BJ (cell line): ENCODE measurements around the gene SMG6. TPM values are rescaled to one million over a fixed set of nuclear protein-coding genes. Genes with fewer than 3 reads are reported as not detected.
"Not testable (repeated sequence)": the region's sequence is repeated elsewhere in the genome, so short reads cannot be mapped to it uniquely, and the experiment has no call there.

Experiments
- CTCF ChIA-PET: fragments of 350-600 bp; formaldehyde crosslinking; extraction: SDS; loops from one replicate; lab custom pipeline; 2021; ENCODE audit warnings: antibody characterized with exemption, inconsistent platforms; lab: Yijun Ruan, JAX
- POLR2A ChIA-PET: fragments of 300-600 bp; sonication (Branson Sonifier 250); formaldehyde crosslinking; extraction: SDS; loops from one replicate; lab custom pipeline; 2021; ENCODE audit warnings: antibody characterized with exemption; lab: Charles Lee
- DNase-seq: peaks from one replicate; pipeline ENCODE4 v3.0.0-alpha.2; 2011; ENCODE audit warnings: low read depth
- H3K27me3 ChIP-seq: 2 replicates; pipeline ENCODE4 v1.6.0; 2011; ENCODE audit warnings: low read length; ENCODE audit not compliant: control insufficient read depth, insufficient read depth
- H3K36me3 ChIP-seq: 2 replicates; pipeline ENCODE4 v1.5.1; 2011; ENCODE audit warnings: low read length; ENCODE audit not compliant: control insufficient read depth, insufficient read depth
- H3K4me3 ChIP-seq: 2 replicates; pipeline ENCODE4 v1.5.1; 2011; ENCODE audit warnings: low read depth, mild to moderate bottlenecking, control low read depth, low read length
- polyA plus RNA-seq: library from polyadenylated mRNA; depleted of rRNA; stranded (reverse); fragments of >200 nt; gene quantifications from 2 replicates; pipeline ENCODE4 v1.2.3, GENCODE V29; 2011
- TF ChIP-seq, protein P1 (sequence below): IDR thresholded peaks from 2 replicates; pipeline ENCODE4 v1.5.1; 2011; ENCODE audit warnings: low read depth, mild to moderate bottlenecking, control low read depth, inconsistent platforms, low read length, moderate library complexity; ENCODE audit not compliant: insufficient read depth

The SMG6 gene
- polyA plus RNA-seq, 1 experiment = 29.7 TPM

DNA sequence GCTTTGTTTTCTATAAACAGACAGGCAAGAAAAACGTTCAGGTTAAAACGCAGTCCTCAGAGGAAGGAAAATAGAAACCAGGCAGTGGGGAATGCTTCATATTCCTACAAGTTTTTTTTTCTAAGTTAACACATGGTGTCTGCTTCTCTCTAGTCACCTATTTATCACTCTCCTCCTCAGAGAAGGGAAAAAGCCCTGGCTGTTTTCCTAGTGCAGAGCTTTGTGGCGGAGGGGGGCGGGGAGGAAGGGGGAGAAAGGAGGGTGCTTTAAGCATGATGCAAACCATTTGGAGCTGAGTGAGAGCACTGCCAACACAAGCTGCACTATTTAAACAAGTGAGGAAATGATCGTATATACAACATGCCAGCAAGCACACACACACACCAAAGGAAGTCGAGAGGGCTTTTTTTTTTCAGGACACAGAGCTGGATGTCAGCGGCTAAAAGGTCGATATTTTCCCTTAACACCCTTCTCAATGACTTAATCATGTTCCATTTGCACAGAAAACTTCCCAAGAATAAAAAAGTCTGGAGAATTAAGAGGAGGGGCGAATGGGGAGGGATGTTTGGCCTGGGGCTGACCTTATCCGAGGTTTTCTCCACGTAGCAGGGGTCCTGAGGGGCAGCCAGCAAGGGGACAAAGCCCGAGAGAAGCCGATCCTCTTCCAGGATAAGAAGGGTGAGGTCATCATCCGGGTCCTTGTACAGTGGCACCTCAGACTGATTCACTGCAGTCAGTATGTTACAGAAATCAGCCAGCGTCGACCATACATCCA lies 131.3 kb downstream of the SMG6 start:
- CTCF ChIA-PET = interaction anchor here (1.0 to 3.4 kb wide), 5 partner anchors 59 to 117 kb away, joined by 3 to 12 read pairs (median 4); no protein-coding TSS in a partner anchor

DNA sequence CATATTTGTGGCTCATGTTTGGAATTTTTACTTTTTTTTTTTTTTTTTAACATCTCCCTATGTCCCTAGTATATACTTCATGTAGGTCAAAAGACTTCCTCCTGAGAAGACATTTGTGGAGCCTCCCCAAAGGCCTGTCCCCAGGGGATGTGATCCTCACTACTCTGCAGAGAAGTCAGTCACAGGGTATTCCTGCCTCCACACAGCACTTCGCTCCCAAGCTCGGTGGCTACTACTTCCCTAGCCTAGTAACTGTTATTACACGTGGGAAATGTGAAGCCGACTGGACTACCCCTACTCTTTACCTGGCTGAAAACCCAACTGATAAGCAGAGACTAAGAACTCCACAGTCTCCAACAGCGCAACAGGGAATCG lies 131.9 kb downstream of the SMG6 start:
- Histone ChIP-seq H3K27me3 (no peaks in the 10 kb centered on the region), H3K4me3 (no peak overlapping the region), H3K36me3 (peaks cover 10% of the 10 kb centered on the region)
- ChIA-PET CTCF (interaction anchor here (0.5 to 3.4 kb wide), 6 partner anchors 58 to 116 kb away, joined by 3 to 12 read pairs (median 4); no protein-coding TSS in a partner anchor), POLR2A (interaction anchor here (0.7 kb wide), 1 partner anchor 15 kb away, joined by 6 read pairs; no protein-coding TSS in a partner anchor)
- TF ChIP-seq, protein P1, sequence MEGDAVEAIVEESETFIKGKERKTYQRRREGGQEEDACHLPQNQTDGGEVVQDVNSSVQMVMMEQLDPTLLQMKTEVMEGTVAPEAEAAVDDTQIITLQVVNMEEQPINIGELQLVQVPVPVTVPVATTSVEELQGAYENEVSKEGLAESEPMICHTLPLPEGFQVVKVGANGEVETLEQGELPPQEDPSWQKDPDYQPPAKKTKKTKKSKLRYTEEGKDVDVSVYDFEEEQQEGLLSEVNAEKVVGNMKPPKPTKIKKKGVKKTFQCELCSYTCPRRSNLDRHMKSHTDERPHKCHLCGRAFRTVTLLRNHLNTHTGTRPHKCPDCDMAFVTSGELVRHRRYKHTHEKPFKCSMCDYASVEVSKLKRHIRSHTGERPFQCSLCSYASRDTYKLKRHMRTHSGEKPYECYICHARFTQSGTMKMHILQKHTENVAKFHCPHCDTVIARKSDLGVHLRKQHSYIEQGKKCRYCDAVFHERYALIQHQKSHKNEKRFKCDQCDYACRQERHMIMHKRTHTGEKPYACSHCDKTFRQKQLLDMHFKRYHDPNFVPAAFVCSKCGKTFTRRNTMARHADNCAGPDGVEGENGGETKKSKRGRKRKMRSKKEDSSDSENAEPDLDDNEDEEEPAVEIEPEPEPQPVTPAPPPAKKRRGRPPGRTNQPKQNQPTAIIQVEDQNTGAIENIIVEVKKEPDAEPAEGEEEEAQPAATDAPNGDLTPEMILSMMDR = no peak
- DNase-seq = no peak

More for the DNA sequence above, 131.3 kb downstream of the SMG6 start:
- peak; percentile 87 for DNase-seq
- peaks cover 10% of the 10 kb centered on the region for H3K36me3 ChIP-seq
- TF ChIP-seq, protein P1 = no peak
- no peaks in the 10 kb centered on the region for H3K27me3 ChIP-seq
- H3K4me3 ChIP-seq = no peak overlapping the region
- POLR2A ChIA-PET = interaction anchor here (0.5 to 0.7 kb wide), 3 partner anchors 15 to 101 kb away, joined by 3 to 6 read pairs (median 4); no protein-coding TSS in a partner anchor

DNA sequence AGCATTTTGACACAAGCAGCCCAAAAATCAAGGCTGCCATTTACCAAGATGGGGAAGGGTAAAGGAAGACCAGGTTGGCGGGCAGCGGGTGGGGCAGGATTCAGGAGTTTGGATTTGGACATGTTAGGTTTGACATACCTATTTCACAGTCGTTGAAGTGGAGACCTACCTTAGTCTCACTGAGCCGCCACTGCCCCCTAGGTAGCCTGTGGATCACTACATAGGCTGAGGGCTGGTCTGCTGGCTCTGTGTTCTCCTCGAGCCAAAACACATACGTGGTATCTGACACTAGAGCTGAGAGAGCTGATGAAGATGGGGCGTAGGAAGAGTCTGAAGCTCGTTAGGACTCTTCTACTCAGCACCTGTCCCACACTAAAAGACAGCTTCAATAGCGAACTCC lies 133.6 kb downstream of the SMG6 start:
- ChIA-PET POLR2A (no interaction called here), CTCF (interaction anchor here (0.9 to 3.4 kb wide), 3 partner anchors 25 to 102 kb away, joined by 3 to 12 read pairs (median 4); no protein-coding TSS in a partner anchor)
- TF ChIP-seq, protein P1 = no peak
- Histone ChIP-seq H3K36me3 (peaks cover 12% of the 10 kb centered on the region), H3K4me3 (no peak overlapping the region), H3K27me3 (no peaks in the 10 kb centered on the region)
- no peak for DNase-seq

DNA sequence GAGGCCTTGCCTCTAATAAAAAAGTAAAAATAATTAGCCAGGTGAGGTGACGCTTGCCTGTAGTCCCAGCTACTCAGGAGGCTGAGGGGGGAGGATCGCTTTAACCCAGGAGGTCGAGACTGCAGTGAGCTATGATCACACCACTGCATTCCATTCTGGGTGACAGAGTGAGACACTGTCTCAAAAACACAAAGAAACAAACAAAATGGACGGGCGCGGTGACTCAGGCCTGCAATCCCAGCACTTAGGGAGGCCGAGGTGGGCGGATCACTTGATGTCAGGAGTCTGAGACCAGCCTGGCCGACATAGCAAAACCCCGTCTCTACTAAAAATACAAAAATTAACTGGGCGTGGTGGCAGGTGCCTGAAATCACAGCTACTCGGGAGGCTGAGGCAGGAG lies 137.9 kb downstream of the SMG6 start:
- H3K27me3 ChIP-seq, DNase-seq, POLR2A ChIA-PET, H3K4me3 ChIP-seq: not testable (repeated sequence)
- H3K36me3 ChIP-seq = peaks cover 16% of the 10 kb centered on the region
- CTCF ChIA-PET = interaction anchor here (0.8 to 1.4 kb wide), 3 partner anchors 10 to 79 kb away, joined by 3 to 4 read pairs (median 4); no protein-coding TSS in a partner anchor

DNA sequence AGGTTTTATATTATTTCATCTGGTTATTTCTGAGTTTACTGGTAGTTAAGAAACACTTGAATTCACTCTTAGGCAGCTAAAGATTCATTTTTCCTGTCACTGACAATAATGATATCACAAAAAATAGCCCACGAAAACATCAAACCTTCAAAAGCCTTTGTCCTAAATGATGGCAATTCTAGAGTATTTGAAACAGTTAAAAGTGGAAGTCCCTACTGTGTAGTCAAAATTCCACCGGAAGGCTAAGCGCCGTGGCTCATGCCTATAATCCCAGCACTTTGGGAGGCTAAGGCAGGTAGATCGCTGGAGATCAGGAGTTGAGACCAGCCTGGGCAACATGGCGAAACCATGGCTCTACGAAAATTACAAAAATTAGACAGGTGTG lies 145.2 kb downstream of the SMG6 start:
- Histone ChIP-seq H3K36me3 (peaks cover 6% of the 10 kb centered on the region), H3K27me3 (no peaks in the 10 kb centered on the region), H3K4me3 (no peak overlapping the region)
- no peak for DNase-seq
- TF ChIP-seq, protein P1 = no peak
- CTCF ChIA-PET = interaction anchor here (1.3 to 2.0 kb wide), 5 partner anchors 10 to 87 kb away, joined by 3 to 12 read pairs (median 4); no protein-coding TSS in a partner anchor
- POLR2A ChIA-PET = interaction anchor here (0.7 kb wide), 1 partner anchor 20 kb away, joined by 3 read pairs; no protein-coding TSS in a partner anchor
